Measurements from ENCODE around the gene SERPINA4.

DNA sequence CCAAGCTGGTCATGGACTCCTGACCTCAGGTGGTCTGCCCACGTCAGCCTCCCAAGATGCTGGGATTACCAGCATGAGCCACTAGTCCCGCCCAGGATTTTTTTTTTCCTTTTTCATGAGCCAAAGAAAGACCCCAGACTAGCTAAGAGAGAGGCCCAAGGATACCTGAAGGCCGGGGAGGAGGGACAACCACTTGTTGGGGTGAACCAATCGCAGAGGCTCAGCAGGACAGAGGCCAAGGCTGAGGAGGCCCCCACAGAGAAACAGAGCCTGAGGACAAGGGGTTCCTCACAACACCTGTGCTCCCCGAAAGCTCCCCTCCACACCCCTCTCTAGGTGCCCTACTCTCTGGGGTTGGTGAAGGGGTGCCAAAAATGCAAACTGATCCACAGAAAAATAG is 49.9 kb downstream of the SERPINA4 start:
- TF ChIP-seq, protein P1, sequence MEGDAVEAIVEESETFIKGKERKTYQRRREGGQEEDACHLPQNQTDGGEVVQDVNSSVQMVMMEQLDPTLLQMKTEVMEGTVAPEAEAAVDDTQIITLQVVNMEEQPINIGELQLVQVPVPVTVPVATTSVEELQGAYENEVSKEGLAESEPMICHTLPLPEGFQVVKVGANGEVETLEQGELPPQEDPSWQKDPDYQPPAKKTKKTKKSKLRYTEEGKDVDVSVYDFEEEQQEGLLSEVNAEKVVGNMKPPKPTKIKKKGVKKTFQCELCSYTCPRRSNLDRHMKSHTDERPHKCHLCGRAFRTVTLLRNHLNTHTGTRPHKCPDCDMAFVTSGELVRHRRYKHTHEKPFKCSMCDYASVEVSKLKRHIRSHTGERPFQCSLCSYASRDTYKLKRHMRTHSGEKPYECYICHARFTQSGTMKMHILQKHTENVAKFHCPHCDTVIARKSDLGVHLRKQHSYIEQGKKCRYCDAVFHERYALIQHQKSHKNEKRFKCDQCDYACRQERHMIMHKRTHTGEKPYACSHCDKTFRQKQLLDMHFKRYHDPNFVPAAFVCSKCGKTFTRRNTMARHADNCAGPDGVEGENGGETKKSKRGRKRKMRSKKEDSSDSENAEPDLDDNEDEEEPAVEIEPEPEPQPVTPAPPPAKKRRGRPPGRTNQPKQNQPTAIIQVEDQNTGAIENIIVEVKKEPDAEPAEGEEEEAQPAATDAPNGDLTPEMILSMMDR (conservative IDR thresholded peaks at IDR 0.05 in 1 of 2, IDR thresholded peaks at IDR 0.05 in 1 of 2; ENCODE audit: extremely low read depth in 1 of 2, insufficient read depth in 1 of 2, low read depth in 1 of 2, low read length in 2 of 2), result no peak
- no peak for TF ChIP-seq EZH2 (IDR thresholded peaks at IDR 0.05; ENCODE audit: borderline replicate concordance, low read length)

Measured in mammary epithelial cell (primary cell).